NCI-H524 (cell line): ENCODE results near the gene FBXL19.

Source experiments
- DNase-seq, 2 experiments: peaks; one replicate each; lab custom pipeline; 2025; lab: John Stamatoyannopoulos, UW

The FBXL19 gene

GRCh38 chr16:30947541-30947858 lies 24.1 kb downstream of the FBXL19 start:
- DNase-seq = no peak

- peak; percentile 98 for DNase-seq
These were observed 24.7 kb downstream of the FBXL19 start for GRCh38 chr16:30947859-30948666.

DNA sequence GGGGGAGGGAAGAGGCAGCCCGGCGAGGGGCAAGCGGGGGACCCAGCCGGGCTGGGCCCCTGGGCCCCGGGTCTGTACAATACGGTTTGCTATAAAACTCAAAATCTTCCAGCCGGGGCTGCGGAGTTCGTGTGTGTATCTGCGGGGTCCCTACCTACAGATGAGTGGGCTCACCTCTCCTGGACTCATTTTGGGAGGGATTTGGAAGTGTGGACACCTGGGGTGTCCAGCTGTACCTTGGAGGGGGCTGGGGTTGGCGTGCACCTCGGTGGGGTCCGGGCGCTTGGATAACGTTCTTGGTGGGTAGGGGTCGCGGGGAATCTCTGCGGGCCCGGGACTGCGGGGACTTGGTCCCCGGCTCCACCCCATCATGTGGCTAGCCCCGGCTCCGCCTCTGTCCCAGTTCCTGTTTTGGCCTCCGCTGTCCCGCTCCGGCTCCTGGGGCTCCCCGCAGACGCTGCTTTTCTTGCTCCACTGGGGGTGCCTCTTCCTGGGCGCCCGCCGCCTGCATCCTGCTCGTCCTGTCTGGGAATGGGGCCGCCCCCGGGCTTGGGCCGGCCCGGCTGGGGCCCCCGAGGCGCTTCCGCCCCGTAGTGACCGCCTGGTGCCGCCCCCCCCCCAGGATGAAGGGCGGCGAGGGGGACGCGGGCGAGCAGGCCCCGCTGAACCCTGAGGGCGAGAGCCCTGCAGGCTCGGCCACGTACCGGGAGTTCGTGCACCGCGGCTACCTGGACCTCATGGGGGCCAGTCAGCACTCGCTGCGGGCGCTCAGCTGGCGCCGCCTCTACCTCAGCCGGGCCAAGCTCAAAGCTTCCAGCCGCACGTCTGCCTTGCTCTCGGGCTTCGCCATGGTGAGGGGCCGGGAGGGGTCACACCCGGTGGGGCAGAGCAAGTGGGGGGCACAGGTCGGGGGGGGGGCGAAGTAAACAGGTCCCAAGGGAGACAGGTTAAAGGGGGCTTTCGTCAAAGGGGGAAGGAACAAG lies 25.6 kb downstream of the FBXL19 start, which contains the start of gene ORAI3:
Gene ORAI3 (plus strand): TSS at position 402 of the 983 bp plus-strand sequence. CDS start 222 bp downstream, at position 624.
- peak in 1 of 2 experiments; percentile 40 for DNase-seq

DNA sequence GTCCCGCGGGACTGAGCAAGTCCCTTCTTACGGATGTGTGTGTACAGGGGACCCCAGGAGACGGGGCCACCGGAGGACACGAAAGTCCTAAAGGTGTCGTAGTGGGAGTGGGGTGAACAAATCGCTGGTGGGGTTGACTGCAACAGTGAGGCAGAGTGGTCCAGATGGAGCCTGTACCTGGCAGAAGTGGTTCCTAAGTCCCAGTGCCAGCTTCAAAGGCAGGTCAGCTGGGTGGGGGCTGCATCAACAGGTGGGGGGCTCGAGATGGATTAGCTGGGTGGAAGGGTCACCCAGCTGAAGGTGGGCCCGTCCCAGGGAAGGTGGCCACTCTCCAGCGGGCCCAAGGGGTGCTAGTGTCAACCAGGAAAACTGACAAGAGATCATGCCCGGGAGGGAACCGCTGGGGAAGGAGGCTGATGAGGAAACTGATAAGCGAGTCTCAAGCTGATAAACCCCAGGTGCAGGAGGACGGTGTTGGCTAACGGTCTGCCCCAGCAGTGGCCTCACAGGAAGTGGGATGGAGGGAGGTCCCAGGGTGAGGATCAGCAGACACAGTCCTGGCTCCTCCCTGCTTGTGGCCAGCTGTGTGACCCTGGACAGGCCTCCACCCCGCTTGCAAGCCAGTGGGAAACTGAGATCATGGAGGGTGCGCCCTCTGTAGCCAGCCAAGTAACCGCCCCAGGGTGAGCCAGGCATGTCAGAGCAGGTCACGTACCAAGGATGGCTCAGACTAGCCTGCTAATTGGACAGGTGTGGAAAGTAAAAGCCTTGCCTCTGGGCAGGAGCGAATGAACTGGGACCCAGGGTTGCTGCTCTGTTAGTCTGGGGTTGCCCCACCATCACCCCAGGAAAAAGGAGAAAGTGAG lies 26.5 kb downstream of the FBXL19 start:
- peak in 1 of 2 experiments; percentile 30 for DNase-seq

DNA sequence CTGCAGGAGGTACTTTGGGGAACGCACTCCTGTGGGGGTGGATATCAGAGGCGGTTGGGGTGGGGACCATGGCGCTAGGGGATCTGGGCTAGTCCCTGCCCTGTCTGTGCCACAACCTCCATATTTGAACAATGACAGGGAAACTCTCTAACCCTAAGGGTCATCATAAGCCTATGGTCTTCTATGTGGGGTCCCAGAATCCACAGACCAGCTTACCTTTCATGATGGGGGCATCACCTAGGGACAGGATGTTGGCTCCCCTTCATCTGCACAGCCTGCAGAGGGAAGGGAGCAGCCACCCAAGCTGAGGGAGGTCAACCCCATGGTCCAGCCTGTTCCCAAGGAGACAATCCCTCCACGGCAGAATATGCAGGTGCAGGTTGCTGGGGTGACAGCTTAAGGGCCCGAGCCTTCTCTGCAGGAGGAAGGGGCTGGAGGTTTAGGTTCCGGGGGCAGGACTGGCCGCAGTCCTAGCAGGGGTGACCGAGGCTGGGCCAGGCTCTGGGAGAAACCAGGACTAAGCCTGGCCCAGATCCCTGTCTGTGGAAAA lies 27.2 kb downstream of the FBXL19 start:
- no peak for DNase-seq

- no peak for DNase-seq
These were observed 27.8 kb downstream of the FBXL19 start for GRCh38 chr16:30951193-30951592.

GRCh38 chr16:30951750-30952149 lies 28.4 kb downstream of the FBXL19 start:
- no peak for DNase-seq

- no peak for DNase-seq
These were observed 29.7 kb downstream of the FBXL19 start for GRCh38 chr16:30953111-30953510.

DNA sequence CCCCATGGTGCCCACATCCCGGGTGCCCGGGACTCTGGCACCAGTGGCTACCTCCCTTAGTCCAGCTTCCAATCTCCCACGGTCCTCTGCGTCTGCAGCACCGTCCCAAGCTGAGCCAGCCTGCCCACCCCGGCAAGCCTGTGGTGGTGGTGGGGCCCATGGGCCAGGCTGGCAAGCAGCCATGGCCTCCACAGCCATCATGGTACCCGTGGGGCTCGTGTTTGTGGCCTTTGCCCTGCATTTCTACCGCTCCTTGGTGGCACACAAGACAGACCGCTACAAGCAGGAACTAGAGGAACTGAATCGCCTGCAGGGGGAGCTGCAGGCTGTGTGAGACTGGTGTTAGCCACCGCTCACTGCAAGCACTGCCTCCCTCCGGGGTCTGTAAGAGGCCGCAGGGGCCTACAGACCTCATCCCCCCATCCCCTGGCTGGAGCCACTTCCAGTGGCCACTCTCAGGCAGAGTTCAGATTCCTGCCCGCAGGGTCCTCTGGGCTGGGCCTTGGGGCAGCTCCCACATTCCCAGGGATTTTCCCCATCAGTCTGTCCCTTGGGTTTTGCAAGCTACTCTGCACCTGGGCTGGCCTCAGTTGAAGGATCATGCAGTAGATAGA lies 30.2 kb downstream of the FBXL19 start:
- DNase-seq = peak; percentile 76 to 91

GRCh38 chr16:30954993-30955392 lies 31.6 kb downstream of the FBXL19 start:
- no peak for DNase-seq

DNA sequence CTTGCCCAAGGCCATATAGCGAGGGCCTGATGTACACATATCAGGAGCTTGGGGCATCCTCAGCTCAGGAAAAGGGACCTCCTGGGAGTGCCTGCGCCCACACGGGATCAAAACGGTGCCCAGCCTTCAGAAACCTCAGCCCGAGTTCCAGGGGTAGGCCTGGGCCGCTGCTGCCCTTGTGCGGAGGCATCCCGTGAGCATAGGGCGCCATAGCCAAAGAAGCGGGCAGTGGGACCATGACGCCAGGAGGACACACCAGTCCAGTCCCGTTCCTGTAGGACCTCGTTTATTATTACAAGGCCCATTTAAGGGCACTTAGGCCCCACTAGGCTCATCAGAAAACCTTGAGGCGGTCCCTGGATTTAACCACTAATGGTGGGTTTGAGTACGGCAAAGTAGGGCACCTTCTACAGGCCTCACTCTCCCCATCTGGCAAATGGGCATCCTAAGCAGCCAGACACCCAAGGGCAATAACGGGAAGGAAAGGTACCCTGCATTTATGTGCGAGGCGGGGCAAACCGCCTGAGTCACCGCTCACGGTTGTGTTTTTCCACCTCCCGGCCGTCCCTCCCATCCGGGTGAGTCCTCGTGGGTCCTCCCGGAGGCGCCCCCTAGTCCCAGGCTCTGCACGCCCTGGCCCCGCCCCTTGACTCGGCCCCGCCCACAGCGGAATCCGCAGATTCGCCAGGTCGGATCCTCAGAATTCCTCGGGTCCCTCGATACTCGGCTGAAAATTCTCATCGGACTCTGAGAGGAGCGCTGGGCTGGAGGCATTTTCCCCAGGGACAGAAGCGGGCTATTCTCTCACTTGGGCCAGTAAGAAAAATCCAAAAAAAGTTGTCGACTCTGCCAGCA lies 33.5 kb downstream of the FBXL19 start:
- DNase-seq = peak; percentile 67 to 82

GRCh38 chr16:30957456-30958174 lies 34.2 kb downstream of the FBXL19 start, which contains the start of gene SETD1A:
TSS of gene SETD1A (plus strand) at chr16:30957754. CDS start at chr16:30958732, 978 bp downstream.
- peak; percentile 93 to 94 for DNase-seq

DNA sequence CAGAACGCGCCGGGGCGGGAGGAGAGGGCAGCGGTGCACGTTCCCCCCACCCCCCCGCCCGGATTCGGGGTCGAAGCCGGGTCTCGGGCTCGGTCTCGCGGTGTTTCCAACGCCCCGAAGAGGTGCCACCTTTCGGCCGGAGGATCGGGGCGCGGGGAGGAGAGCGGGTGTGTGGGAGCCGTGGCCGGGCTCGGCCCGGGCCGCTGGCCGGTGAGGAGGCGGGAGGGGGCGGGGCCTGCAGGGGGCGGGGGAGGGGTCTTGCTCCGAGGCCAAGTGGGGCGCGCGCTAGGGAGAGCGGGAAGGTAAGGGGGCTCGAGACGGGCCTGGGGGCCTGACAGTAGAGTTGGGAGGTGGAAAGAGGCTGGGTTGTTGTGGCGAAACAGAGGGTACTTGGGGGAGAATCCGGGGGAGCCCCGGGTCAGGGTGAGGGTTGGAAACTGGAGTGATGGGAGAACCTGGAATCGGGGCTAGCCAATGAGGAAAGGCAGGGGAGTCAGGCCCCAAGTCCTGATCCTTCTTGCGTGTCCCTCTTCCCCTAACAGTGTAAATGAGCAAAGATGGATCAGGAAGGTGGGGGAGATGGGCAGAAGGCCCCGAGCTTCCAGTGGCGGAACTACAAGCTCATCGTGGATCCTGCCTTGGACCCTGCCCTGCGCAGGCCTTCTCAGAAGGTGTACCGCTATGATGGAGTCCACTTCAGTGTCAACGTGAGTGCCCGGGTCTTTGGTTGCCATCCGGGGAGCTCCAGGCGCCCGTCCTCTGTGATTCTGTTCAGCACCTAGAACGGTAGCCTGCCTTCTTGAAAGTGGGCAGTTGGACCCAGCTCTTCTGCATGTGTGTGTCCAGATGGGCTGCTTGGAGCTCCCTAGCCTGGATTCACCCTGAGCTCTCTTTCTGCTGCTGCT lies 35.1 kb downstream of the FBXL19 start:
- DNase-seq = peak in 1 of 2 experiments; percentile 71

DNA sequence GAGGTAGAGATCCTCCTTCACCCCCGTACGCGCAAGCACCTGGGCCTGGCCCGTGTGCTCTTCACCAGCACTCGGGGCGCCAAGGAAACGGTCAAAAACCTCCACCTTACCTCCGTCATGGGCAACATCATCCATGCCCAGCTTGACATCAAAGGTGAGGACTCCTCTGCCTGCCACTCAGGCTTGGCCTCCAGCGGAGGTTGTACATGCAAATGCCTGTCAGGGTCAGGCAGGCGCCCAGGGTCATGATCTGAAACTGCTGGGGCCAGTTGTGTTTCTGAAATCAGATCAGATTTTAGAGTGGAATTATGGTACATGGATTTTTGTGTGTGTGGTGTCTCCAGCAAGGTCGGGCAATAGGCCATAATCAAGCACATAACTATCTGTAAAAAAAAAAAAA lies 38.0 kb downstream of the FBXL19 start:
- DNase-seq = no peak

- DNase-seq = no peak
These were observed 40.6 kb downstream of the FBXL19 start for GRCh38 chr16:30963925-30964511.

GRCh38 chr16:30964574-30965226 lies 41.3 kb downstream of the FBXL19 start:
- no peak for DNase-seq

GRCh38 chr16:30965436-30965835 lies 42.1 kb downstream of the FBXL19 start:
- DNase-seq = no peak
